ENCODE data around the gene ESAM.

DNA sequence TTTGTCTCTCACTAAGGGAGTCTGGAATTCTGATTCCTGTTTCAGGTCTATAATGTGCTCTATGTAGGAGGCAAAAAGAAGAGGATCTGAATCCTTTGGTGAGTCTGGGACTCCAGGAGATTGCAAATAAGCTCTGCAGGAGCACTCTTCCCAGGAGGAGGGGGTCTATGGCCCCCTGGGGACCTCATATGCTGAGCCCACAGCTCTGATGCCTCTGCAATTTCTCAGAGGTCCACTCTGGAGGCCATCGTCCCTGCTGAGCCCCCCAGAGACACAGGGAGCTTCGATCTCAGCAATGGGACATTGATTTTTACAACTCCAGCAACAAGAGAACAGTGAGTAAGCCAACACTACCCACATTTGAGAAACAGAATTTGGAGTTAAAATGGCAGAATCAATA, 42.6 kb downstream of the ESAM start:
- TF ChIP-seq, protein P1, sequence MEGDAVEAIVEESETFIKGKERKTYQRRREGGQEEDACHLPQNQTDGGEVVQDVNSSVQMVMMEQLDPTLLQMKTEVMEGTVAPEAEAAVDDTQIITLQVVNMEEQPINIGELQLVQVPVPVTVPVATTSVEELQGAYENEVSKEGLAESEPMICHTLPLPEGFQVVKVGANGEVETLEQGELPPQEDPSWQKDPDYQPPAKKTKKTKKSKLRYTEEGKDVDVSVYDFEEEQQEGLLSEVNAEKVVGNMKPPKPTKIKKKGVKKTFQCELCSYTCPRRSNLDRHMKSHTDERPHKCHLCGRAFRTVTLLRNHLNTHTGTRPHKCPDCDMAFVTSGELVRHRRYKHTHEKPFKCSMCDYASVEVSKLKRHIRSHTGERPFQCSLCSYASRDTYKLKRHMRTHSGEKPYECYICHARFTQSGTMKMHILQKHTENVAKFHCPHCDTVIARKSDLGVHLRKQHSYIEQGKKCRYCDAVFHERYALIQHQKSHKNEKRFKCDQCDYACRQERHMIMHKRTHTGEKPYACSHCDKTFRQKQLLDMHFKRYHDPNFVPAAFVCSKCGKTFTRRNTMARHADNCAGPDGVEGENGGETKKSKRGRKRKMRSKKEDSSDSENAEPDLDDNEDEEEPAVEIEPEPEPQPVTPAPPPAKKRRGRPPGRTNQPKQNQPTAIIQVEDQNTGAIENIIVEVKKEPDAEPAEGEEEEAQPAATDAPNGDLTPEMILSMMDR (IDR thresholded peaks at IDR 0.05; ENCODE audit: insufficient read depth, low read length), result no peak
- TF ChIP-seq POLR2AphosphoS5 (IDR thresholded peaks at IDR 0.05; ENCODE audit: low read depth) (no peak), GABPA (IDR thresholded peaks at IDR 0.05; ENCODE audit: low read depth) (no peak)
- TF ChIP-seq, protein P2, sequence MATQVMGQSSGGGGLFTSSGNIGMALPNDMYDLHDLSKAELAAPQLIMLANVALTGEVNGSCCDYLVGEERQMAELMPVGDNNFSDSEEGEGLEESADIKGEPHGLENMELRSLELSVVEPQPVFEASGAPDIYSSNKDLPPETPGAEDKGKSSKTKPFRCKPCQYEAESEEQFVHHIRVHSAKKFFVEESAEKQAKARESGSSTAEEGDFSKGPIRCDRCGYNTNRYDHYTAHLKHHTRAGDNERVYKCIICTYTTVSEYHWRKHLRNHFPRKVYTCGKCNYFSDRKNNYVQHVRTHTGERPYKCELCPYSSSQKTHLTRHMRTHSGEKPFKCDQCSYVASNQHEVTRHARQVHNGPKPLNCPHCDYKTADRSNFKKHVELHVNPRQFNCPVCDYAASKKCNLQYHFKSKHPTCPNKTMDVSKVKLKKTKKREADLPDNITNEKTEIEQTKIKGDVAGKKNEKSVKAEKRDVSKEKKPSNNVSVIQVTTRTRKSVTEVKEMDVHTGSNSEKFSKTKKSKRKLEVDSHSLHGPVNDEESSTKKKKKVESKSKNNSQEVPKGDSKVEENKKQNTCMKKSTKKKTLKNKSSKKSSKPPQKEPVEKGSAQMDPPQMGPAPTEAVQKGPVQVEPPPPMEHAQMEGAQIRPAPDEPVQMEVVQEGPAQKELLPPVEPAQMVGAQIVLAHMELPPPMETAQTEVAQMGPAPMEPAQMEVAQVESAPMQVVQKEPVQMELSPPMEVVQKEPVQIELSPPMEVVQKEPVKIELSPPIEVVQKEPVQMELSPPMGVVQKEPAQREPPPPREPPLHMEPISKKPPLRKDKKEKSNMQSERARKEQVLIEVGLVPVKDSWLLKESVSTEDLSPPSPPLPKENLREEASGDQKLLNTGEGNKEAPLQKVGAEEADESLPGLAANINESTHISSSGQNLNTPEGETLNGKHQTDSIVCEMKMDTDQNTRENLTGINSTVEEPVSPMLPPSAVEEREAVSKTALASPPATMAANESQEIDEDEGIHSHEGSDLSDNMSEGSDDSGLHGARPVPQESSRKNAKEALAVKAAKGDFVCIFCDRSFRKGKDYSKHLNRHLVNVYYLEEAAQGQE (IDR thresholded peaks at IDR 0.05; ENCODE audit: insufficient replicate concordance, low read depth), result no peak
